Measurements from ENCODE around the gene GLI1. TPM values are rescaled to one million over a fixed set of nuclear protein-coding genes. Genes with fewer than 3 reads are reported as not detected.

Gene GLI1
- polyA plus RNA-seq, 1 donor (not counting 4 experiments of a cell fraction or from before 2014, with no cell fraction given): 1.0 TPM

DNA sequence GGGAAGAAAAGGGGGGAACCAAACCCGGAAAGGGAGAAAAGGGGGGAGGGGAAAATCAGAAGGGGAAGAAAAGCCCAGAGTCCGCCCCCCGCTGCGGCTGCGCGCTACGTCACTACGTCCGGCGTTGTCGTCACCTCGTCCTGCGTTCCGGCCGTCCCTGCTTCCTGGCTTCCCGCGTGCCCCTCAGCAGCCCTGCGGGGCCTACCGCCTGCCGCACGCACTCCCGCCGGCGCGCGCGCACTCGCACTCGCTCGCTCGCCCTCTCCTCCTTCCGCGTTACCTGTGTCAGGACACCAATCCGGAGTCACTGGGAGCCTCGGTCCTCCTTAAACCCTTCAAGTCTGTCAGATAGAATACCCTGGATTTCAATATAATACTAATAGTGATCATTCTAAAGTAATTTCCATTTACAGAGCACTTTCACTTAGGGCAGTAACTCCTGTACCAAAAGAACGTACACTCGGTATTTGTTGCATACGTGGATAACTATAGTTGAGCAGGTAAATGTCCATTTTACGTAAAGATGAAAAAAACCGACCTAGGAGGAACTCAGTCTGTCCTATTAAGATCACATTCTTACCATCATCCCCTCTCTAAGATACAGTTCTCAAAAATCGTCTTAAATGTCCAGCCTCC lies 28.5 kb upstream of the GLI1 start, which contains the start of gene R3HDM2:
TSS of gene R3HDM2 (minus strand) at position 113 of the 636 bp plus-strand sequence. CDS start 120,615 bp downstream, outside the sequence.
- TF ChIP-seq, protein P1, sequence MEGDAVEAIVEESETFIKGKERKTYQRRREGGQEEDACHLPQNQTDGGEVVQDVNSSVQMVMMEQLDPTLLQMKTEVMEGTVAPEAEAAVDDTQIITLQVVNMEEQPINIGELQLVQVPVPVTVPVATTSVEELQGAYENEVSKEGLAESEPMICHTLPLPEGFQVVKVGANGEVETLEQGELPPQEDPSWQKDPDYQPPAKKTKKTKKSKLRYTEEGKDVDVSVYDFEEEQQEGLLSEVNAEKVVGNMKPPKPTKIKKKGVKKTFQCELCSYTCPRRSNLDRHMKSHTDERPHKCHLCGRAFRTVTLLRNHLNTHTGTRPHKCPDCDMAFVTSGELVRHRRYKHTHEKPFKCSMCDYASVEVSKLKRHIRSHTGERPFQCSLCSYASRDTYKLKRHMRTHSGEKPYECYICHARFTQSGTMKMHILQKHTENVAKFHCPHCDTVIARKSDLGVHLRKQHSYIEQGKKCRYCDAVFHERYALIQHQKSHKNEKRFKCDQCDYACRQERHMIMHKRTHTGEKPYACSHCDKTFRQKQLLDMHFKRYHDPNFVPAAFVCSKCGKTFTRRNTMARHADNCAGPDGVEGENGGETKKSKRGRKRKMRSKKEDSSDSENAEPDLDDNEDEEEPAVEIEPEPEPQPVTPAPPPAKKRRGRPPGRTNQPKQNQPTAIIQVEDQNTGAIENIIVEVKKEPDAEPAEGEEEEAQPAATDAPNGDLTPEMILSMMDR (optimal IDR thresholded peaks at IDR 0.05 in 1 of 3, IDR thresholded peaks at IDR 0.05 in 1 of 3, conservative IDR thresholded peaks at IDR 0.05 in 1 of 3; ENCODE audit: extremely low read depth in 1 of 3, insufficient read depth in 2 of 3, low read length in 3 of 3): no peak
- no peak for TF ChIP-seq EZH2 (IDR thresholded peaks at IDR 0.05; ENCODE audit: low read length)
- Histone ChIP-seq H3K4me2 (ENCODE audit: control insufficient read depth, extremely low read depth, insufficient read depth, low read depth, low read length) (peak within 1 kb of the TSS; percentile 100), H3K79me2 (ENCODE audit: control insufficient read depth, insufficient read depth, low read length) (peaks cover 26% of the 10 kb centered on the region), H2AFZ (ENCODE audit: control insufficient read depth, low read length) (peak within 1 kb of the TSS; percentile 97), H3K9me1 (ENCODE audit: control insufficient read depth, extremely low read depth, insufficient read depth, low read length) (no peaks in the 10 kb centered on the region), H3K9ac (ENCODE audit: control insufficient read depth, extremely low read depth, insufficient read depth, low read length) (peak within 1 kb of the TSS; percentile 93), H3K36me3 (ENCODE audit: control insufficient read depth in 2 of 2, extremely low read depth in 1 of 2, insufficient read depth in 2 of 2, low read length in 2 of 2) (peaks cover 0 to 3% of the 10 kb centered on the region in 2 experiments), H3K27ac (ENCODE audit: control insufficient read depth, insufficient read depth, low read length) (peak within 1 kb of the TSS; percentile 93), H3K4me1 (ENCODE audit: control insufficient read depth, extremely low read depth, insufficient read depth, low read length) (peaks cover 9% of the 10 kb centered on the region), H3K9me3 (ENCODE audit: control insufficient read depth, low read depth, low read length) (no peaks in the 10 kb centered on the region), H3K4me3 (ENCODE audit: control insufficient read depth in 2 of 3, extremely low read depth in 1 of 3, insufficient read depth in 2 of 3, low read depth in 1 of 3, low read length in 3 of 3) (peak within 1 kb of the TSS; percentile 57 to 95 (median 78)), H4K20me1 (ENCODE audit: control insufficient read depth, extremely low read depth, insufficient read depth, low read length) (no peaks in the 10 kb centered on the region), H3K27me3 (ENCODE audit: control insufficient read depth, extremely low read depth, insufficient read depth, low read length) (no peaks in the 10 kb centered on the region)
- peak; percentile 45 for DNase-seq (ENCODE audit: low read depth, low spot score)
- FAIRE-seq: no peak
- dilution Hi-C loops (cut with MboI; ENCODE audit: extremely low pct_ligation_motif_present, low sequenced_read_pairs): no loop called here

DNA sequence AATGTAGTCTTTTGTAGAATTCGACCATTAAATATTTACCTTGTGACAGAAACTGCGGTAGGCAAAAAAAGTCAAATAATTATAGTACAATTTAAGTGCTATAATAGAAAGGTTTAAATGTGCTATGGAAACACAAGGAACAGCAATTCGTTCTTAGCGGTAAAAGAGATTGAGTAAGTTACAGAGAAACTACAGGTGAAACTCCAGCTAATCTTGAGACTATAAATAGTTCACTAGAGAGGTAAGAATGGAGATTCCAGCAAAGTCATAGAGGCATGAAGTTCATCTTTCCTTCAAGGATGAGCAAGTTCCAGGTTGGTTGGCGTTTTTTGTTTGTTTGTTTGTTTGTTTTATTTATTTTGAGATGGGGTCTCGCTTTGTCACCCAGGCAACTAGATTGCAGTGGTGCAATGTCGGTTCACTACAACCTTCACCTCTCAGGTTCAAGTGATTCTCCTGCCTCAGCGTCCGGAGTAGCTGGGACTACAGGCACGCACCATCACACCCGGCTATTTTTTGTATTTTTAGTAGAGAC lies 27.9 kb upstream of the GLI1 start:
- Histone ChIP-seq H4K20me1 (ENCODE audit: control insufficient read depth, extremely low read depth, insufficient read depth, low read length) (no peaks in the 10 kb centered on the region), H3K36me3 (ENCODE audit: control insufficient read depth in 2 of 2, extremely low read depth in 1 of 2, insufficient read depth in 2 of 2, low read length in 2 of 2) (no peaks in the 10 kb centered on the region), H3K4me1 (ENCODE audit: control insufficient read depth, extremely low read depth, insufficient read depth, low read length) (peaks cover 9% of the 10 kb centered on the region), H3K4me3 (ENCODE audit: control insufficient read depth in 2 of 3, extremely low read depth in 1 of 3, insufficient read depth in 2 of 3, low read depth in 1 of 3, low read length in 3 of 3) (peak overlapping the region in 2 of 3 experiments; percentile 74), H3K27me3 (ENCODE audit: control insufficient read depth, extremely low read depth, insufficient read depth, low read length) (no peaks in the 10 kb centered on the region), H2AFZ (ENCODE audit: control insufficient read depth, low read length) (peak overlapping the region; percentile 97), H3K79me2 (ENCODE audit: control insufficient read depth, insufficient read depth, low read length) (peaks cover 21% of the 10 kb centered on the region), H3K9me3 (ENCODE audit: control insufficient read depth, low read depth, low read length) (no peaks in the 10 kb centered on the region), H3K4me2 (ENCODE audit: control insufficient read depth, extremely low read depth, insufficient read depth, low read depth, low read length) (peak overlapping the region; percentile 90), H3K9ac (ENCODE audit: control insufficient read depth, extremely low read depth, insufficient read depth, low read length) (peak overlapping the region; percentile 93), H3K9me1 (ENCODE audit: control insufficient read depth, extremely low read depth, insufficient read depth, low read length) (no peaks in the 10 kb centered on the region), H3K27ac (ENCODE audit: control insufficient read depth, insufficient read depth, low read length) (peak overlapping the region; percentile 93)
- no peak for DNase-seq (ENCODE audit: low read depth, low spot score)
- no peak for FAIRE-seq
- dilution Hi-C loops (cut with MboI; ENCODE audit: extremely low pct_ligation_motif_present, low sequenced_read_pairs): no loop called here
- TF ChIP-seq EZH2 (IDR thresholded peaks at IDR 0.05; ENCODE audit: low read length): no peak
- TF ChIP-seq, protein P1 (optimal IDR thresholded peaks at IDR 0.05 in 1 of 3, IDR thresholded peaks at IDR 0.05 in 1 of 3, conservative IDR thresholded peaks at IDR 0.05 in 1 of 3; ENCODE audit: extremely low read depth in 1 of 3, insufficient read depth in 2 of 3, low read length in 3 of 3): no peak
